ENCODE measurements around the gene MMAB. TPM values are rescaled to one million over a fixed set of nuclear protein-coding genes. Genes with fewer than 3 reads are reported as not detected.
"Not testable (repeated sequence)": the region's sequence is repeated elsewhere in the genome, so short reads cannot be mapped to it uniquely, and the experiment has no call there.

The MMAB gene
- total RNA-seq, 1 experiment from 2014 or later = 34.6 TPM

- DNase-seq (ENCODE audit: extremely low read depth, low read depth) = no peak
Observed at GRCh38 chr12:109604132-109604585, 30.9 kb upstream of the MMAB start.

DNA sequence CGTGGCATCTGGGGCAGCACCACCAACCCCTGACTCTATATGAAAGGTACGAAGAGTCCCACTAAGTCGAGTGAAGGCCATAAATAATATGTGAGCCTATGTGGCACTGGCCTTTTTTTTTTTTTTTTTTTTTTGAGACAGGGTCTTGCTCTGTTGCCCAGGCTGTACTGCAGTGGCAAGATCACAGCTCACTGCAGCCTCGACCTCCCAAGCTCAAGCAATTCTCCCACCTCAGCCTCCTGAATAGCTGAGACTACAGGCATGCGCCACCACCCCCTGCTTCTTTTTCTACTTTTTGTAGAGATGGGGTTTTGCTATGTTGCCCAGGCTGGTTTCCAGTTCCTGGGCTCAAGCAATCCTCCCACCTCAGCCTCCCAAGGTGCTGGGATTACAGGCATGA, 28.8 kb upstream of the MMAB start:
- DNase-seq (ENCODE audit: extremely low read depth, low read depth) = not testable (repeated sequence)

DNA sequence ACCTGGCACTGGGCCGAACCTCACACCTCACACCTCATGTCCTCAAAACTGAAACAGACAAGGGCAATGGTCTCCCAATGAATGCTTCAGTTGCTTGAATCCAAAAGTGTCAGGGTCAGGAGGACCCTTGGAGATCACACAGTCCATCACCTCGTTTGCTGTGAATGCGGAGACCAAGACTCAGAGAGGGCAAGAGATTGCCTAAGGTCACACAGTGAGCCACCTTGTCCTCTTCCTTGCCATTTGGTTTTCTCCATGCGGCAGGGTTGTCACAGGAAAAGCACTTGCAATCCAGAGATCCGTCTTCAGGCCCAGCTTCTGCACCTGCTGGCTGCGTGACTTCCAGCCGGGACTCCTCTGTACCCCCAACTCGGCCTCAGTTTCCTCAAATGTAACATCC, 28.3 kb upstream of the MMAB start:
- DNase-seq (ENCODE audit: extremely low read depth, low read depth) = no peak

DNA sequence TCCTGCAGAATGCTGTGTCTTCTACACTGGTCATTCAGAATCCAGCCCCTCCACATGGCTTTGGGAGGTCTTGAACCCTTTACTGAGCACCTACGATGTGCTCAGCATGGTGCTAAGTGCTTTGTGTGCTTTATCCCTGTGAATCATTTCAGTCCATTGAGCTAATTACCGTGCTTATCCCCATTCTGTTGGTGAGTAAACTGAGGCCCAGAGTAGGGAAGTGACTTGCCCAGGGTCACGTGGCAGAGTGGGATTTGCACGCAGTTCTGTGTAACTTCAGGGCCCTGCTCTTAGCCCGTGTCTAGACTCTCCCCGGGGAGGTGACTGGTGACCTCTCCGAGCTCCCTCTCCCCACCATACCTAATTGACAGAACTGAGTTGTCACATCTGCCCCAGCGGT, 27.7 kb upstream of the MMAB start:
- DNase-seq (ENCODE audit: extremely low read depth, low read depth) = no peak

GRCh38 chr12:109600481-109600880, 27.2 kb upstream of the MMAB start:
- DNase-seq (ENCODE audit: extremely low read depth, low read depth) = no peak

DNA sequence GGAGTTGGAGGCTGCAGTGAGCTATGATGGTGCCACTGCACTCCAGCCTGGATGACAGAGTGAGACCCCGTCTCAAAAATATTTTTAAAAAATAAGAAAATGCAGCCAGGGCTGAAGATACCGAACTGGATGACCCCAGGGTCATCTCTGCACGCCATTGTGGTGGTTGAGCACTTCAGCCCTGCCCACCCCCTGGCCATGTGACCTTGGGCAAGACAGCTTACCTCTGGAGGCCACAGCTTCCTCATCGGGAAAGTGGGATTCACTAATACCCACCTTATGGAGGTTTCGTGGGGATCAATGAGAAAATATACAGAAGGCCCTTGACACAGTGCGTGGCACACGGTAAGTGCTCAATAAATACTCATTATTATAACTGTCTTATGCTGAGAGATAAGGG, 25.8 kb upstream of the MMAB start:
- DNase-seq (ENCODE audit: extremely low read depth, low read depth) = no peak

DNA sequence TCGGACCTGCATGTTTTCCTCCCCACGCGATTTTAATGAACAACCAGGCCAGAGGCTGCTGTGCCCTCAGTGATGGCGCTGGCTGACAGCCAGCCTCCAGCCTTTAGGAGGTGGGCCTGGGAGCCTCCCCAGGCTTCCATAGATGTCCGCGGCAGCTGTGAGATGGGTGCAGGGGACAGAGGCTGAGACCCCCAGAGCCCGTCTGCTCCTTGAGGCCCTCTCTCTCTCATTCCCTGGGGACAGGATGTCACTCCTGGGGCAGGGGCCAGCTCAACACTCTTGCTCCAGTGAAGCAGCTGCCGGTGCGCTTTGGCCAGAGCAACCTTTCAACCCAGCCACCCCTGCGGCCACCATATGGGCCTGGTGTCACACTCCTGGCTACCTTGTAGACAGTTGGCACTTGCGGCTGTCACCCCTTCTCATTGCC, 25.1 kb upstream of the MMAB start:
- no peak for DNase-seq (ENCODE audit: extremely low read depth, low read depth)

DNA sequence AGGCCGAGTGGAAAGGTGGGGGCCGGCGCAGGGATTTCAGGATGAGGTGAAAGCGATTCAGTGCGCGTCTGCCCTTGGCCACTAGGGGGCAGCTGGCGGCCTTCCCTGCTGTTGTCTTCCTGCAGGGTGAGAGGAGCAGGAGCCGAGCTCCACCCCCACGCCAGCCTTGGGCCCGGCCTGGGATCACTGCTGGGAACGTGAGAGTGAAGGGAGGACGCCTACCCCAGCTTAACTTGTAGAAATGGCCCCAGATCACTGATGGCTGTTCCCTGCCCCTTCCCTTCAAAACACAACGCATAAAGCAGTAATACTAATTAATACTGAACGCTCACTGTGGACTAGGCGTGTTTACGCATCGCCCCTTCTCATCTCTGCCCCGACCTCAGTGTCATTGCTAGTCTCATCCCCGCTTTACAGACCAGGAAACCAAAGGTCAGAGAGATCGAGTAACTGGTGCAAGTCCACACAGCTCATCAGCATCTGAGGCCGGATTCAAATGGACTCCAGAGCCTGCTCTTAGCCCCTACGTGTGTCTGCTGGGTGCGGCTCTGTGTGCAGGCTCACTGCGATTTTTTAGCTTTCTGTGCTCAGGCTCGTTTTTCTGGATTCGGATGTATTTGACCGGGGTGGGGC, 24.6 kb upstream of the MMAB start:
- peak; percentile 79 for DNase-seq (ENCODE audit: extremely low read depth, low read depth)

DNA sequence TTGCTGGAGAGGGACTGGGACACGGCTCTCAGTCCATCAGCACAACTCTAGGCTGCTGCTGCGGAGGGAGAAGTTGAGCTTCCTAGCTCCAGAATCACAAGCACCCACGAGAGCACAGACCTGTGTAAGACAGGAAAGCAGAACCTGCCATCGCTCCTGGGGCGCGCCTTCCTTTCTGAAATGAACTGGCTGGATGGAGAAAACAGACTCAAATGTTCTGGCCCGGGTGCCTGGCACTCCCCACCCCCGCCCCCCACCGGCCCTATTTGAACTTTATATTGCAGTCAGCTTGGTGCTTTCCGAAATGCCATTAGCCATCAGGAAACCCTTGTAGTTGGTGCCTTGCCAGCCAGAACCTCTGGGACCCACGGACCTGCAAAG, 24.1 kb upstream of the MMAB start:
- no peak for DNase-seq (ENCODE audit: extremely low read depth, low read depth)

DNA sequence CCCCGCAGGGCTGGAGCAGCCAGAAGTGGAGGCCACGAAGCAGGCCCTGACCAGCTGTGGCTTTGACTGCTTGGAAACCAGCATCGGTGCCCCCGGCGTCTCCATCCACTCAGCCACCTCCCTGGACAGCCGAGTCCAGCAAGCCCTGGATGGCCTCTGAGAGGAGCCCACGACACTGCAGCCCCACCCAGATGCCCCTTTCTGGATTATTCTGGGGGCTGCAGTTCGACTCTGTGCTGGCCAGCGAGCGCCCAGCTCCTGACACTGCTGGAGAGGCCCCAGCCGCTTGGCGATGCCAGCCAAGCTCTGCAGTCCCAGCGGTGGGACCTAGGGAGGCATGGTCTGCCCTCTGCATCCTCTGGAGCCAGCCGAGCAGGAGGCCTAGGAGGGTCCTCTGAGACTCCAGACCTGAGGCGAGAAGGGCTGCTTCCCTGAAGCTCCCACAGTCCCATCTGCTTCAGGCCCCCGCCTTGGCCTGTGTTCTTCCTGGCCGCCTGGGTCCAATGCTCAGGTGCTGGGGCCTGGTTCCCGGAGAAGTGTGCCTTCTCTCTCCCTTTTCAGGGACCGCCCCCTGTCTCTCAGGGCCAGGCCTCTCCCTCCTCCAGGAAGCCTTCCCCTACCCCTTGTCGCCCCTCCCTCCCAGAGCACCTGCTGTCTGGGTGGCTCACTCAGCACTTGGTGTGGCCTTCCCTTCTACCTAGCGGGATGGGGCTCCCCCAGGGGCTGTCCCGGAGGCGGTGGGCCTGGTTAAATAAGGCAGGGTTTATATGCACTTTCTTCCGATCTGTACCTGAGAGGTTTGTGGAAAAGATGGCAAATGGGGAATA, 23.3 kb upstream of the MMAB start:
- DNase-seq (ENCODE audit: extremely low read depth, low read depth) = no peak

DNA sequence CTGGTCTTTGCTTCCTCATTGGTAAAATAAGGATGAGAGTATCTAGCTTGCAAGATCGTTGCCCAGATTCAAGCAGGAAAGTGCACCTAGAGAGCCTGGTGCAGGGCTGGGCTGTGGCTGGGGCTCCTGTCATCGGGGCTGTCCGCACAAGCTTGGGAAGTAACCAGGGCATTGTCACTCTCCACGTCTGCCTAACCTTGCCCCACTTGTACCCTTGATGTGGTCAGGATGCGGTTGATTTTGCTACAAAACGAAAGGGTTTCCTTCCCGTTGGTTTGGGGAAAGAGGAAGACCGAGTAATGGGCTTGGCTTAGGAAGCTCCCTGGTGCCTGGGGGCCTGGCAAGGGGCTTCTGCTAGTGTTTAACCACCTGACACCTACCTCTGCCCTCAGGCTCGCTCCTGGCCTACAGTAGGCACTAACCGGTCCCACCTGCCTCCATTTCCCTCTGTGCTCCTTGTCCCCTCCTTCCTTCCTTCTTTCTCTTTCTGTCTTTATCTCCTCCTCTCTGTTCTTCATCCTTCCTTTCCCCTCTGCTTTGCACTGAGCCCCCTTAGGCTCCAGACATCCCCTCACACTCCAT, 22.1 kb upstream of the MMAB start:
- DNase-seq (ENCODE audit: extremely low read depth, low read depth) = no peak

- DNase-seq (ENCODE audit: extremely low read depth, low read depth) = no peak
Observed at GRCh38 chr12:109594556-109595317, 21.4 kb upstream of the MMAB start.

DNA sequence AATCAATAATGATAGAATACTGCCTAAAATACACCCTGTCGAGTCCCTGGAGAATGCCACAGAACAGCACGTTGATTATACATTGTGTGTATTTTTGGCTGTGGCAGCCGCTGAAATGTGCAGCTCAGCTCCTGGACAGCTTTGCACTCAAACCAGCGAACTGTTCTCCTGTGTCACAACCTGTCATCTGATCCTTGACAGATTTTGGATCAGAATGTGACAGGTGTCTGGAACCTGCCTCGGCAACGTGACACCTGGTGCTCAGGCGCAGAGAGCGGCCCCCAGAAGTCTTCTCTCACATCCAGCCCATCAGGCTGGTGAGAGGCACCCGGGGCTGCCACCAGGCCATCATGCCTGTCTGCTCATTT, 19.6 kb upstream of the MMAB start:
- no peak for DNase-seq (ENCODE audit: extremely low read depth, low read depth)

GRCh38 chr12:109592195-109592904, 19.0 kb upstream of the MMAB start:
- DNase-seq (ENCODE audit: extremely low read depth, low read depth) = no peak

DNA sequence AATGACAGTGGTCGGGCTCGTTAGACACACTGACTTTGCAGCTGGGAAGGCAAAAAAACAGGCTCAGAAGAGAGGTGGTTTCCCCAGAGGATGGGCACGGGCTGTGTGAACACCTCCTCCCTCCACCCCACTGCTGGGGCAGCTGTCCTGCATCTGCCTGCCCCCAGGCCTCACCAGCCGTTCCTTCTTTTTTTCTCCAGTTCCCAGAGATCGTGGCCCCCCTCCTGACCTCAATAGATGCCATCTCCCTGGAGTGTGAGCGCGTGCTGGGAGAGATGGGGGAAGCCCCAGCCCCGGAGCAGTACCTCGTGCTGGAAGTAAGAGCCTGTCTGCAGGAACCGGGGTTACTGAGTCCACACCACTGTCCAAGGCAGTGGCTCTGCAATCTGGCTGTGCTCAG, 17.7 kb upstream of the MMAB start:
- DNase-seq (ENCODE audit: extremely low read depth, low read depth) = no peak

DNA sequence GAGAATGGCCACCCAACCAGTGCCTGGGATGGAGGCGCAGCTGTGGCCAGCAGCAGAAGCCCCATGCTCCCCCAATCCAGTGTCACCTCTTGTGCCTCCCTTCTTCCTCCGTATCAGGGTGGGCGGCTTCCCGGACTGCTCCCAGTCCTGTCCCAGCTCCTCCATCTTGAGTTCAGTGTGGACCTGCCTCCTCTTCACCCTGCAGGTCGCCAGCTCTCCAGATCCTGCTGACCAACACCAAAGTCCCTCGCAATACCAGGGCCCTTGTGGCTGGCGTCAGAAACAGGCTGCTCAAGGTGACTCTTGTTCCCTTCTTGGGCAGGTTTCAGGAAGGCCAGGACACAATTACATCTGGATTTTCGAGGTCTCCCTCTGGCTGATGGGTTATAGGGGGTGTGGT, 17.3 kb upstream of the MMAB start:
- no peak for DNase-seq (ENCODE audit: extremely low read depth, low read depth)

DNA sequence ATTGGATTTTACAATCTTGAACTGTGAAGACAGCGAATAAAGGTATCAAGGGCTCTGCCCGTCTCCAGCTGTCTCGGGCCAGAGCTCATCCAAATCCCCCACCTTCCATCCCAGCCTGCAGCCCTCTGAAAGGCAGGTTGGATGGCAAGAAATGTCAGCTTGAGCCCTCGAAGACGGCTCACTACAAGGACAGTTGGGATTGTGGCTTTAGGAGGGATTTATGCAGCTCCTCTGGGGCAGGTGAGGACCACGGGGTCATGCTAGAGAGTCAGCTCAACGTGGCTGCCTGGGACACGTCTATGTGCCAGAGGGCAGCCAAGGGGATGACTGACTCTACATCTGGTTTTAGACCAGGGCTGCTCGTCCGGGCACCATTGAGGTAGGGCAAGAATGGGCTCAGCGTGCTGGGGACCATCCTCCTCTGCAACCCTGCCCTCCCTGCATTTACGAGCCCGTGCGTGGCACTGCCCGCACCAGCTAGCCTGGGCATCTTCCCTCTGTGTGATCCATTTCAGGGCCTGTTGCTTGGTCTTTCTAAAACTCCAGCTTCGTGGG, 16.5 kb upstream of the MMAB start:
- no peak for DNase-seq (ENCODE audit: extremely low read depth, low read depth)

GRCh38 chr12:109589240-109589590, 15.9 kb upstream of the MMAB start:
- no peak for DNase-seq (ENCODE audit: extremely low read depth, low read depth)

DNA sequence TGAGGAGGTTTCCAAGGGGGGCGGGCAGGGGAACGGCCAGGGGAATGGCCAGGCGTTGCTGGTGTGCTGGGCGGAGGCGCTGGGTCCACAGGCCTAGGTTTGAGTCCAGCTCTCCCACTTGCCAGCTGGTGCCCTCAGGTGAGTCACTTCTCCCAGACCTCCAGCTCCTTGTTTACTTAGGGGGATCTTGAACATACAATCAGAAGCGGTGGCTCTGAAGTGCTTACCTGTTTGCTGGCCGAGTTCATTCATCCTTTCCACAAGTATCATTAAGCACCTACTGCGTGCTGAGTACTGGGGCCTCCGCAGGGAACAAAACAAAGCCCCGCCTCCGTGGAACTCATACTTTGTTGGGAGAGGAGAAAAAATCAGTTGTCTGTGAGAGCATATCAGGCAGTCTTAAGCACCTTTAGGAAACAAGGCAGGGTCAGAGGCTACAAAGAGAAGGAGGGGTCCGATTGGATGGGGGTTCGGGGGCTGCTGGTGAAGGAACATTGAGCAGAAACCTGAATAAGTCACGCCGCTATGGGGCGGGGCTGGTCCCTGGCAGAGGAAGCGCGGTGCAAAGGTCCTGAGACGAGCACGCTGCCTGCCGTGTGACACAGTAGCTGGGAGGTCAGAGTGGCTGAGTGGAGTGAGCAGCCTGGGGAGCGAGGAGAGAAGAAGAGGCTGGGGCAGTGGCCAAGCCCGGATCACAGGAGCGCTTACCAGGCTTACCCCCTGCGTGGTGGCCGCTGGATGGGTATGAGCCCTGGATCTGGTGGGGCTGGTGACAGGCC, 15.3 kb upstream of the MMAB start:
- DNase-seq (ENCODE audit: extremely low read depth, low read depth) = no peak

DNA sequence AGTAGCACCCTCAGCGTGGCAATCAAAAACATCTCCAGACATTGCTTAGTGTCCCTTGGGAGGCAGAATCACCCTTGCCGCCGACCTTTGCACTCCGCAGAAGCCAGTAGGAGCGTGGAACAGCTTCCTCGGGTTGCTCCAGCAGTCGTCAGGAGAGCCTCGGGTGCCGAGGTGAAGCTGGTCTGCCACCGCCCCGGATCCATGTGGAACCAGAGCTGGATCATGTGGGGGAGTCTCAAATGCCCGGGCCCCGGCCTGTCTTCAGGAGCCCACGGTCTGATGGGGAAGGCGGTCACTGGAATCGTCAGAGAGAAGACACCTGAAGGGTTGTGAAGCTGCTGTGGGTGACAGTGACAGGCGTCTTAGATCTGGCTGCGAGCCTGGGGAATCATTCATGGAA, 14.6 kb upstream of the MMAB start:
- no peak for DNase-seq (ENCODE audit: extremely low read depth, low read depth)

Data from NCI-H460 (cell line).